Measurements from ENCODE around the gene TRAPPC3L.

GRCh38 chr6:116447052-116447451 is 98.4 kb downstream of the TRAPPC3L start:
- TF ChIP-seq CTCF (IDR thresholded peaks at IDR 0.05; ENCODE audit: borderline replicate concordance, extremely low read depth, low read length, poor library complexity, severe bottlenecking) (no peak), EZH2 (IDR thresholded peaks at IDR 0.05; ENCODE audit: borderline replicate concordance, low read depth, low read length, severe bottlenecking) (no peak)
